Panc1 (cell line): ENCODE measurements around the gene INHA.

Source experiments
- CTCF ChIP-seq: fragments of 450-650 bp; IDR thresholded peaks from 2 replicates; pipeline ENCODE4 v1.5.1; 2017; ENCODE audit warnings: mild to moderate bottlenecking
- POLR2AphosphoS5 ChIP-seq: IDR thresholded peaks from 2 replicates; pipeline ENCODE4 v1.6.1; 2012; ENCODE audit warnings: mild to moderate bottlenecking, low read depth, low read length, moderate library complexity
- REST ChIP-seq, 2 experiments: IDR thresholded peaks; 2 replicates each; pipeline ENCODE4 v1.6.1; 2011 to 2012; ENCODE audit warnings: low read depth in 2 of 2, control low read depth in 1 of 2, low read length in 1 of 2, mild to moderate bottlenecking in 1 of 2, moderate library complexity in 1 of 2; ENCODE audit not compliant: insufficient read depth in 1 of 2
- SIN3A ChIP-seq: IDR thresholded peaks from 2 replicates; pipeline ENCODE4 v1.6.1; 2012; ENCODE audit warnings: low read depth, mild to moderate bottlenecking, low read length, moderate library complexity, borderline replicate concordance; ENCODE audit not compliant: insufficient read depth

- TF ChIP-seq CTCF, result no peak
- TF ChIP-seq REST (IDR thresholded peaks at IDR 0.05; ENCODE audit: insufficient read depth in 1 of 2, low read depth in 2 of 2, low read length in 1 of 2), result no peak
- no peak for TF ChIP-seq SIN3A
- no peak for TF ChIP-seq POLR2AphosphoS5
Measured at GRCh38 chr2:219593154-219593553, 21.0 kb downstream of the INHA start.
